COLO829 (cell line): Measurements from ENCODE around the gene TOX3.

ENCODE experiments used
- DNase-seq: peaks from one replicate; pipeline ENCODE4 v3.0.0; 2012; ENCODE audit warnings: low spot score

Gene TOX3

GRCh38 chr16:52492789-52493357, 54.1 kb downstream of the TOX3 start:
- DNase-seq: no peak

GRCh38 chr16:52491216-52491615, 55.7 kb downstream of the TOX3 start:
- DNase-seq: no peak

GRCh38 chr16:52489894-52490293, 57.0 kb downstream of the TOX3 start:
- no peak for DNase-seq

- DNase-seq: no peak
Measured at GRCh38 chr16:52488837-52489289, 58.1 kb downstream of the TOX3 start.

GRCh38 chr16:52487849-52488457, 59.0 kb downstream of the TOX3 start:
- DNase-seq: no peak

GRCh38 chr16:52480237-52480636, 66.7 kb downstream of the TOX3 start:
- DNase-seq: no peak

- DNase-seq: no peak
Measured at GRCh38 chr16:52476111-52476510, 70.8 kb downstream of the TOX3 start.

GRCh38 chr16:52474679-52475078, 72.3 kb downstream of the TOX3 start:
- DNase-seq: no peak

- no peak for DNase-seq
Measured at GRCh38 chr16:52473096-52473495, 73.8 kb downstream of the TOX3 start.

GRCh38 chr16:52471650-52472370, 75.1 kb downstream of the TOX3 start:
- DNase-seq: peak; percentile 28

GRCh38 chr16:52470585-52470984, 76.4 kb downstream of the TOX3 start:
- no peak for DNase-seq

- peak; percentile 9 for DNase-seq
Measured at GRCh38 chr16:52469775-52470174, 77.2 kb downstream of the TOX3 start.

- no peak for DNase-seq
Measured at GRCh38 chr16:52469091-52469490, 77.9 kb downstream of the TOX3 start.

GRCh38 chr16:52467753-52468152, 79.2 kb downstream of the TOX3 start:
- no peak for DNase-seq

- no peak for DNase-seq
Measured at GRCh38 chr16:52466994-52467393, 79.9 kb downstream of the TOX3 start.

GRCh38 chr16:52465711-52466267, 81.2 kb downstream of the TOX3 start:
- no peak for DNase-seq

GRCh38 chr16:52463904-52464303, 83.0 kb downstream of the TOX3 start:
- DNase-seq: no peak

- no peak for DNase-seq
Measured at GRCh38 chr16:52462816-52463215, 84.1 kb downstream of the TOX3 start.

- no peak for DNase-seq
Measured at GRCh38 chr16:52460639-52461178, 86.2 kb downstream of the TOX3 start.

GRCh38 chr16:52456368-52456767, 90.6 kb downstream of the TOX3 start:
- peak; percentile 51 for DNase-seq

GRCh38 chr16:52455549-52456277, 91.2 kb downstream of the TOX3 start:
- no peak for DNase-seq

- no peak for DNase-seq
Measured at GRCh38 chr16:52453644-52454043, 93.3 kb downstream of the TOX3 start.
